ENCODE results near the gene BTBD19.

DNA sequence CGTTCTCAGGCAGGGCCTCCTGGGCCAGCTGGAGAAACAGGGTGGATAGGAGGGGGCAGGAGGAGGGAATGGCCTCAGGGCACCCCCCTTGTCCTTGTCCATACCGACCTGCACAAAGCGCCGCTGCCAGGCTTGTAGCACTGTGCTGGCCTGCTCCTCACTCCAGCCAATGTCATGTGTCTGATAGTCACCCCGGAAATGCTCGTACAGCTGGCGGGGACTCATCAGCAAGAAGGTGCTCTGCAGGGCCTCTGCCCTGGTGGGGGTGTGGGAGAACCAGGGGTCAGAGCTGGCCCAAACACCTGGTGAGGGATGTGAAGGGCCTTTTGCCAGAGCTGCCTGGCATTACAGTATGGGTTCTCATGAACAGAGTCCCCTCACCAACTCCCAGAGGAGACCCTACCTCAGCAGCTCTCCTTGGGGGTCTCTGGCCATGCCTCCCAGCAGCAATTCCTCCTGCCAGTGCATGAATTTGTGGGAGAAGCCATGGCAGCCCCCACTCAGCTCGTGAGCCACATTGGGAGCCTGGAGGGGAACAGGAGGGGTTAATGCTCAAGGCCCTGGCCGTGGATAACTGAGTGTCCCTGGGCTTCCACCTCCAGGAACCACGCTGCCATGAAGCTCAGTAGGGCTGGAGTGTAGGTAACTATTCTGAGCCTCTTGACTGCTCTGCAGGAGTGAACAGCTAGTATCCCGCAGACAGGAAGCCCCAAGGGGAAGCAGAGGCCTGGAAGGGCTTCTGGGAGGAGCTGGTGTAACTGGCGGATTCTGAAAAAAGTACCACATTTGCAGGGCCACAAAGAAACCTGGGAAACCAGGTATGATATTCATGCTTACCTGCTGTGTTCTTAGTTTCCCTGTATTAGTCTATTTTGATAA lies 21.4 kb downstream of the BTBD19 start:
- TF ChIP-seq, protein P1, sequence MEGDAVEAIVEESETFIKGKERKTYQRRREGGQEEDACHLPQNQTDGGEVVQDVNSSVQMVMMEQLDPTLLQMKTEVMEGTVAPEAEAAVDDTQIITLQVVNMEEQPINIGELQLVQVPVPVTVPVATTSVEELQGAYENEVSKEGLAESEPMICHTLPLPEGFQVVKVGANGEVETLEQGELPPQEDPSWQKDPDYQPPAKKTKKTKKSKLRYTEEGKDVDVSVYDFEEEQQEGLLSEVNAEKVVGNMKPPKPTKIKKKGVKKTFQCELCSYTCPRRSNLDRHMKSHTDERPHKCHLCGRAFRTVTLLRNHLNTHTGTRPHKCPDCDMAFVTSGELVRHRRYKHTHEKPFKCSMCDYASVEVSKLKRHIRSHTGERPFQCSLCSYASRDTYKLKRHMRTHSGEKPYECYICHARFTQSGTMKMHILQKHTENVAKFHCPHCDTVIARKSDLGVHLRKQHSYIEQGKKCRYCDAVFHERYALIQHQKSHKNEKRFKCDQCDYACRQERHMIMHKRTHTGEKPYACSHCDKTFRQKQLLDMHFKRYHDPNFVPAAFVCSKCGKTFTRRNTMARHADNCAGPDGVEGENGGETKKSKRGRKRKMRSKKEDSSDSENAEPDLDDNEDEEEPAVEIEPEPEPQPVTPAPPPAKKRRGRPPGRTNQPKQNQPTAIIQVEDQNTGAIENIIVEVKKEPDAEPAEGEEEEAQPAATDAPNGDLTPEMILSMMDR (IDR thresholded peaks at IDR 0.05), result no peak
- TF ChIP-seq NRF1 (IDR thresholded peaks at IDR 0.05; ENCODE audit: low read depth, low read length), result no peak
- TF ChIP-seq RAD21 (IDR thresholded peaks at IDR 0.05; ENCODE audit: low read length), result no peak
- no peak for TF ChIP-seq MXI1 (IDR thresholded peaks at IDR 0.05; ENCODE audit: low read depth, low read length)
- TF ChIP-seq, protein P2, sequence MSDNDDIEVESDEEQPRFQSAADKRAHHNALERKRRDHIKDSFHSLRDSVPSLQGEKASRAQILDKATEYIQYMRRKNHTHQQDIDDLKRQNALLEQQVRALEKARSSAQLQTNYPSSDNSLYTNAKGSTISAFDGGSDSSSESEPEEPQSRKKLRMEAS (IDR thresholded peaks at IDR 0.05; ENCODE audit: low read depth), result no peak
- no peak for TF ChIP-seq SIN3A (IDR thresholded peaks at IDR 0.05; ENCODE audit: borderline replicate concordance, low read depth, low read length)
- TF ChIP-seq POLR2AphosphoS5 (IDR thresholded peaks at IDR 0.05; ENCODE audit: low read depth, low read length), result no peak
- no peak for TF ChIP-seq JUND (IDR thresholded peaks at IDR 0.05)

Data from SK-N-SH (cell line).